Panc1 (cell line): Measurements from ENCODE around the gene COX7A1. TPM values are rescaled to one million over a fixed set of nuclear protein-coding genes. Genes with fewer than 3 reads are reported as not detected.

Experiments
- ATAC-seq: fragments of 200-7000 bp; cut with Tn5 transposase; 2 replicates; pipeline ENCODE4 v1.9.1; 2020; ENCODE audit warnings: mild to moderate bottlenecking, moderate library complexity
- BruUV-seq: library from RNA; stranded (reverse); fragments of 400-500 nt; replicated peaks from 2 replicates; lab custom pipeline; 2021; lab: Mats Ljungman, UMichigan
- CTCF ChIA-PET: fragments of 300-600 bp; sonication (Branson Sonifier 250); formaldehyde crosslinking; loops from one replicate; lab custom pipeline; 2022; ENCODE audit warnings: antibody characterized with exemption; lab: Charles Lee
- POLR2A ChIA-PET: fragments of 300-600 bp; sonication (Branson Sonifier 250); formaldehyde crosslinking; loops from one replicate; lab custom pipeline; 2022; ENCODE audit warnings: antibody characterized with exemption; lab: Charles Lee
- DNase-seq: peaks from one replicate; pipeline ENCODE4 v3.0.0-alpha.2; 2010; ENCODE audit warnings: low read depth, low spot score
- H3K27ac ChIP-seq: 2 replicates; pipeline ENCODE4 v1.5.1; 2011; ENCODE audit warnings: mild to moderate bottlenecking, low read length, inconsistent platforms
- H3K27me3 ChIP-seq: fragments of 200-500 bp; sonication (Bioruptor generic); 2 replicates; pipeline ENCODE4 v1.6.0; 2014; ENCODE audit warnings: low read length, inconsistent platforms; ENCODE audit not compliant: control insufficient read depth, insufficient read depth
- H3K36me3 ChIP-seq: fragments of 200-500 bp; sonication (Bioruptor generic); 2 replicates; pipeline ENCODE4 v1.5.1; 2014; ENCODE audit warnings: inconsistent platforms, mild to moderate bottlenecking, low read length, moderate library complexity; ENCODE audit not compliant: control insufficient read depth, insufficient read depth
- H3K4me1 ChIP-seq: 2 replicates; pipeline ENCODE4 v1.5.1; 2011; ENCODE audit warnings: inconsistent platforms, mild to moderate bottlenecking, low read length, moderate library complexity; ENCODE audit not compliant: control insufficient read depth, insufficient read depth
- H3K4me3 ChIP-seq, 2 experiments: 2 replicates each; pipeline ENCODE4 v1.5.1; 2011 to 2012; ENCODE audit warnings: low read depth in 2 of 2, low read length in 2 of 2, mild to moderate bottlenecking in 2 of 2, inconsistent platforms in 1 of 2, moderate library complexity in 1 of 2
- H3K9me3 ChIP-seq: fragments of 200-500 bp; sonication (Bioruptor generic); 2 replicates; pipeline ENCODE4 v1.5.1; 2014; ENCODE audit warnings: low read depth, mild to moderate bottlenecking, inconsistent platforms, low read length, moderate library complexity; ENCODE audit not compliant: control insufficient read depth, insufficient read depth
- CTCF ChIP-seq: fragments of 450-650 bp; IDR thresholded peaks from 2 replicates; pipeline ENCODE4 v1.5.1; 2017; ENCODE audit warnings: mild to moderate bottlenecking
- POLR2AphosphoS5 ChIP-seq: IDR thresholded peaks from 2 replicates; pipeline ENCODE4 v1.6.1; 2012; ENCODE audit warnings: mild to moderate bottlenecking, low read depth, low read length, moderate library complexity
- REST ChIP-seq, 2 experiments: IDR thresholded peaks; 2 replicates each; pipeline ENCODE4 v1.6.1; 2011 to 2012; ENCODE audit warnings: low read depth in 2 of 2, control low read depth in 1 of 2, low read length in 1 of 2, mild to moderate bottlenecking in 1 of 2, moderate library complexity in 1 of 2; ENCODE audit not compliant: insufficient read depth in 1 of 2
- SIN3A ChIP-seq: IDR thresholded peaks from 2 replicates; pipeline ENCODE4 v1.6.1; 2012; ENCODE audit warnings: low read depth, mild to moderate bottlenecking, low read length, moderate library complexity, borderline replicate concordance; ENCODE audit not compliant: insufficient read depth
- TCF7L2 ChIP-seq: IDR thresholded peaks from 2 replicates; pipeline ENCODE4 v1.6.1; 2011; ENCODE audit warnings: mild to moderate bottlenecking, low read depth, low read length, inconsistent platforms
- in situ Hi-C: cut with HindIII; loops from 2 replicates; pipeline ENCODE4 v1.10.0; 2016; ENCODE audit warnings: low sequenced_read_pairs, low pct_unique_long_range_greater_than_20kb
- intact Hi-C: fragments of 100-400 bp; cut with micrococcal nuclease; formaldehyde crosslinking; loops from one replicate; pipeline ENCODE4 v1.10.0; 2022; ENCODE audit not compliant: unreplicated experiment
- total RNA-seq: library from RNA; stranded (reverse); gene quantifications from one replicate; pipeline ENCODE4 v1.2.1, GENCODE V29; 2021; ENCODE audit not compliant: unreplicated experiment

The COX7A1 gene
- total RNA-seq, 1 experiment from 2014 or later, result 0.33 TPM

DNA sequence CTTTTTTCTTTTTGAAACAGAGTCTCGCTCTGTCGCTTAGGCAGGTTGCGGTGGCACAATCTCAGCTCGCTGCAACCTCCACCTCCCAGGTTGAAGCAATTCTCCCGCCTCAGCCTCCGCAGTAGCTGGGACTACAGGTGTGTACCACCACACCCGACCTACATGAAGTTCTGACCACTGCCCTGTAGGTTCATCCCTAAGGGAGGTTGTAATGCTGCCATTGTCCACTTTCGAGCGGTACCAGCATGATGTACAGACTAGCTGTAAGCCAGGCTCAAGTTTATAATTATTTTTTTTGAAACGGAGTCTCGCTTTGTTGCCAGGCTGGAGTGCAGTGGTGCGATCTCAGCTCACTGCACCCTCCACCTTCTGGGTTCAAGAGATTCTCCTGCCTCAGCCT, 11.6 kb upstream of the COX7A1 start:
- ChIA-PET CTCF (interaction anchor here (0.6 kb wide), 1 partner anchor 11 kb away, joined by 3 read pairs; no protein-coding TSS in a partner anchor), POLR2A (no interaction called here)
- Histone ChIP-seq H3K36me3 (0 out of 2 replicates have a peak, but pooled peaks cover 3% of the 10 kb centered on the region), H3K27ac (no peak overlapping the region), H3K4me3 (no peak overlapping the region), H3K9me3 (no peaks in the 10 kb centered on the region), H3K4me1 (no peaks in the 10 kb centered on the region), H3K27me3 (no peaks in the 10 kb centered on the region)
- no peak for DNase-seq
- in situ Hi-C loops, result no loop called here
- intact Hi-C loops, result no loop called here
- peak; percentile 53; the same call in 1 of the 2 replicates for ATAC-seq
- TF ChIP-seq POLR2AphosphoS5 (no peak), REST (IDR thresholded peaks at IDR 0.05; ENCODE audit: insufficient read depth in 1 of 2, low read depth in 2 of 2, low read length in 1 of 2) (no peak), SIN3A (no peak), TCF7L2 (no peak), CTCF (no peak)
- BruUV-seq, result no TSS peak

GRCh38 chr19:36160821-36161596, 8.8 kb upstream of the COX7A1 start:
- no peaks in the 10 kb centered on the region for H3K9me3 ChIP-seq
- H3K4me3 ChIP-seq, result no peak overlapping the region
- ChIA-PET POLR2A (no interaction called here), CTCF (no interaction called here)
- in situ Hi-C loops, result no loop called here
- intact Hi-C loops, result no loop called here
- H3K27me3 ChIP-seq, result no peaks in the 10 kb centered on the region
- TF ChIP-seq TCF7L2 (no peak), REST (IDR thresholded peaks at IDR 0.05; ENCODE audit: insufficient read depth in 1 of 2, low read depth in 2 of 2, low read length in 1 of 2) (no peak), CTCF (no peak), SIN3A (no peak), POLR2AphosphoS5 (no peak)
- BruUV-seq, result TSS peak; percentile 27
- DNase-seq (no peak), ATAC-seq (no peak; the same call in 1 of the 2 replicates)
- 0 out of 2 replicates have a peak, but pooled peaks cover 3% of the 10 kb centered on the region for H3K36me3 ChIP-seq
- H3K4me1 ChIP-seq, result no peaks in the 10 kb centered on the region
- H3K27ac ChIP-seq, result no peak overlapping the region; the same call in 1 of the 2 replicates
